ENCODE results near the gene NR0B2.

Gene NR0B2

DNA sequence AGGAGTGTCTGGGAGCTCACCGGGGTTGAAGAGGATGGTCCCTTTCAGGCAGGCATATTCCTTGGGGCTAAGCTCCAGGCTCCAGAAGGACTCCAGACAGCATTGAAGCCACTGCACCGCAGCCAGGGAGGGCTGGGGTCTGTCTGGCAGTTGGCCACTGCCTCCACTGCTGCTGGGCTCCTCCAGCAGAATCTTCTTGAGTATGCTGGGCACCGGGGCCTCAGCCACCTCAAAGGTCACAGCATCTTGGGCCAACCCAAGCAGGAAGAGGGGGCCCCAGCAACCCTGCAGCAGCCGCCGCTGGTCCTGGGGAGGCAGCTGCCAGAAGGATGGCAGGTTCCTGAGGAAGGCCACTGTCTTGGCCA, 404 bp downstream of the NR0B2 start:
- H3K36me3 Mint-ChIP-seq: no peaks in the 10 kb centered on the region
- no peak overlapping the region for H3K4me3 Mint-ChIP-seq
- no peak overlapping the region for H3K27ac Mint-ChIP-seq
- no peaks in the 10 kb centered on the region for H3K9me3 Mint-ChIP-seq (ENCODE audit: low read depth)
- H3K27me3 Mint-ChIP-seq: peaks cover 4% of the 10 kb centered on the region
- H3K4me1 Mint-ChIP-seq (ENCODE audit: low read depth): no peaks in the 10 kb centered on the region

- Mint-ChIP-seq H3K36me3 (no peaks in the 10 kb centered on the region), H3K27ac (no peak overlapping the region), H3K9me3 (ENCODE audit: low read depth) (no peaks in the 10 kb centered on the region), H3K4me1 (ENCODE audit: low read depth) (no peaks in the 10 kb centered on the region), H3K4me3 (no peak overlapping the region), H3K27me3 (peaks cover 4% of the 10 kb centered on the region)
These were observed 1.7 kb downstream of the NR0B2 start for GRCh38 chr1:26912147-26912490.

- Mint-ChIP-seq H3K36me3 (no peaks in the 10 kb centered on the region), H3K4me3 (no peak overlapping the region), H3K4me1 (ENCODE audit: low read depth) (no peaks in the 10 kb centered on the region), H3K27ac (no peak overlapping the region), H3K27me3 (peaks cover 4% of the 10 kb centered on the region), H3K9me3 (ENCODE audit: low read depth) (no peaks in the 10 kb centered on the region)
These were observed 2.2 kb downstream of the NR0B2 start for GRCh38 chr1:26911399-26912146.

DNA sequence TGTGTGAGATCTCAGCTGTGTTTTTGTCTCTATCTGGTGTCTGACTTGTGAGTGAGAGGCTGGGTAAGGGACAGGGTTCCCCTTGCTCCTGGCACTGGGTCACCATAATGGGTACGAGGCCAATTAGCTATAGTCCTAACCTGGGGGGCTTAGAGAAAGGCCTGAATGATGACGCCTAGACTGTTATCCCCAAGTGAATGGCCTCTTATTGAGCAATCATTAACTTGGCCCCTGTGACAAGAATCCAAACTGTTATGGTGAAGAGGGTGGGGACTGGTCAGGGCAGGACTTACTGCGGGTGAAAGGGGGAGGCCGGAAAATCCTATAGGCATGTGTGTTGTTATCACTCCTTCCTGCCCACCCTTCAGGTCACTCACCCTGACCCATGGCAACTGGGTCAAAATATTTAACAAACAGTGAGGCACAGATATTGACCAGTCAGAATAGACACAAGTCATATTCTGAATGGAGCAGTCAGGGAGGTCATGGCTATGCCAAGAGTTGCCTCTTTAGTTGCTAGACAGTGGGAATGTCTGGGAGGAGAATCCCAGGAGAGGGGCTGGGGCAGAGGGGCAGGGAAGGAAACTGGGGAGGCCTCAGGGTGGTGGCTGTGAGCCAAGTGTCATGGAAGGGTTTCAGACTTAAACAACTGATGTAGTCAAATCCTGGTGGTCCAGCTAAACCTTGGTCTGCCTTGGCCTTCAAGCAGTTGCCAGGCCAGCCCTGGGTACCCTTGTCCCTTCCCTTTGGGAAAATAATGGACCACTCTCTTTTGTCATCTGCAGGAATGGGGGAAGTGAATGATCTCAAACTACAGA, 3.2 kb downstream of the NR0B2 start:
- Mint-ChIP-seq H3K4me3 (no peak overlapping the region), H3K36me3 (no peaks in the 10 kb centered on the region), H3K27me3 (peaks cover 4% of the 10 kb centered on the region), H3K4me1 (ENCODE audit: low read depth) (no peaks in the 10 kb centered on the region), H3K27ac (no peak overlapping the region), H3K9me3 (ENCODE audit: low read depth) (no peaks in the 10 kb centered on the region)

DNA sequence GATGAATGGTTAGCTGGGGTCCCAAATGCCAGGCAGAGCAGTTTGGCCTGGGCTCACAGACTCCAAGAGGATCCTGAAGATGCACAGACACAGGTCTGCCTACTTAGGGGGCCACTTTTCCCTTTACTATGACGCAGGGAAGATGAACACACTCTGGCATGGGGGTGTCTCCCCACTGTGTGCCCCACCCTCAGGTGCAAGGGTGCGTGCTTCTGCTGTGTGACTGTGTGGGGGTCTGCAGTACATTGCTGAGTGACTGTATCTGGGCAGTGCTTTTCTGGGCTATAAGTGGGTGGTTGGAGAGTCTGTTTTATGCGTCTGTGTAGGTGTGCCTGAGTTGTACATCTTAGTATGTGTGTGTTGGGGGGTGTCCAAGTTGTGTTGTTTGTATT, 3.8 kb downstream of the NR0B2 start:
- H3K4me1 Mint-ChIP-seq (ENCODE audit: low read depth): no peaks in the 10 kb centered on the region
- H3K27me3 Mint-ChIP-seq: peaks cover 4% of the 10 kb centered on the region
- H3K4me3 Mint-ChIP-seq: no peak overlapping the region
- no peaks in the 10 kb centered on the region for H3K36me3 Mint-ChIP-seq
- no peaks in the 10 kb centered on the region for H3K9me3 Mint-ChIP-seq (ENCODE audit: low read depth)
- no peak overlapping the region for H3K27ac Mint-ChIP-seq

GRCh38 chr1:26907071-26907917, 6.5 kb downstream of the NR0B2 start:
- Mint-ChIP-seq H3K4me3 (no peak overlapping the region), H3K9me3 (ENCODE audit: low read depth) (no peaks in the 10 kb centered on the region), H3K27me3 (peaks cover 4% of the 10 kb centered on the region)

DNA sequence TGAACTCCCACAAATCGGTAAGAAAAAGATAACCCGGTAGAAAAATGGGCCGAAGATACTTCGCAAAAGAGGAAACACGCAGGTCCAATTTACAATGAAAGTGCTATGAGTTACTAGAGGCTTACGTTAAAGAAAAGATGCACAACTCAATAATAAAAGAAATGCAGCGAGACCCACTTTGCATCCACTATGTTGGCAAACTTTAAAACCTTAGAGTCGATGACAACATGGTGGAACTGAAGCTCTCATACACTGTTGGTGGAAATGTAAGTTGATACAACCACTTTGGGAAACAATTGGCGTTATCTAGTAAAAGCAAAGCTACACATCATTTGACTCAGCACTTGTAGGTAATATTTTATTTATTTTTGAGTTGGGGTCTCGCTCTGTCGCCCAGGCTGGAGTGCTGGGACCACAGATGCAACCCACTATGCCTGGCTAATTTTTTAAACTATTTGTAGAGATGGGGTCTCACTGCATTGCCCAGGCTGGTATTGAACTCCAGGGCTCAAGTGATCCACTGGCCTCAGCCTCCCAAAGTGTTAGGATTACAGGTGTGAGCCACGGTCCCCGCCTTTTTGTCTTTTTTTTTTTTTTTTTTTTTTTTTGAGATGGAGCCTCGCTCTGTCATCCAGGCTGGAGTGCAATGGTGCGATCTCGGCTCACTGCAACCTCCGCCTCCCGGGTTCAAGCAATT, 12.8 kb downstream of the NR0B2 start:
- Mint-ChIP-seq H3K27me3 (no peaks in the 10 kb centered on the region), H3K9me3 (ENCODE audit: low read depth) (no peaks in the 10 kb centered on the region), H3K4me3 (peak overlapping the region; percentile 91), H3K27ac (peak overlapping the region; percentile 99), H3K4me1 (ENCODE audit: low read depth) (peaks cover 30% of the 10 kb centered on the region), H3K36me3 (peaks cover 4% of the 10 kb centered on the region)

More at GRCh38 chr1:26907071-26907917, 6.5 kb downstream of the NR0B2 start:
- H3K4me1 Mint-ChIP-seq (ENCODE audit: low read depth): no peaks in the 10 kb centered on the region
- no peaks in the 10 kb centered on the region for H3K36me3 Mint-ChIP-seq
- no peak overlapping the region for H3K27ac Mint-ChIP-seq

GRCh38 chr1:26900001-26900814, 13.6 kb downstream of the NR0B2 start, which contains the start of gene GPATCH3:
GPATCH3 (minus strand) TSS chr1:26900467; CDS start chr1:26900442, 25 bp downstream.
- Mint-ChIP-seq H3K27me3 (no peaks in the 10 kb centered on the region), H3K36me3 (peaks cover 4% of the 10 kb centered on the region), H3K4me1 (ENCODE audit: low read depth) (peaks cover 31% of the 10 kb centered on the region), H3K9me3 (ENCODE audit: low read depth) (no peaks in the 10 kb centered on the region), H3K4me3 (peak within 1 kb of the TSS; percentile 91), H3K27ac (peak within 1 kb of the TSS; percentile 99)

GRCh38 chr1:26897351-26897750, 16.4 kb downstream of the NR0B2 start:
- H3K9me3 Mint-ChIP-seq (ENCODE audit: low read depth): no peaks in the 10 kb centered on the region
- H3K4me3 Mint-ChIP-seq: no peak overlapping the region
- no peak overlapping the region for H3K27ac Mint-ChIP-seq
- peaks cover 6% of the 10 kb centered on the region for H3K36me3 Mint-ChIP-seq
- H3K4me1 Mint-ChIP-seq (ENCODE audit: low read depth): peaks cover 31% of the 10 kb centered on the region
- no peaks in the 10 kb centered on the region for H3K27me3 Mint-ChIP-seq

DNA sequence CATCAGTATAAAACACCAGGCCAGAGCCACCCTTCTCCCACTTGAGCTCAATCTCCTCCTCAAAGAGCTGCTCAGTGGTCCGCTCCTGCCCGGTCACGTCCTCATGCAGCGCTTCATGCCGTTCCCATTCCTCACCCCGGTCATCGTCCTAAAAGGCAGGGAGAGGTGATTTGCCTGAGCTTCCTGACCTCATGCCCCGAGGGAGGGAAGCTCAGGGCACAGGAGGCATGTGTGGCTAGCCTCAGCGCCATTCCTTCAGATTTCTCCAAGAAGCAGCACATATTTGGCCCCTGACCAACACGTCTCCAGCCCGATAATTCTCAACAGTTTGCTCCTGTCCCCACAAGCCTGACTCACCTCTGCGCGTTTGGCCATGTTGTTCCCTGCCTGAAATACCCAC, 19.5 kb downstream of the NR0B2 start:
- no peak overlapping the region for H3K4me3 Mint-ChIP-seq
- H3K9me3 Mint-ChIP-seq (ENCODE audit: low read depth): no peaks in the 10 kb centered on the region
- no peak overlapping the region for H3K27ac Mint-ChIP-seq
- H3K27me3 Mint-ChIP-seq: no peaks in the 10 kb centered on the region
- H3K36me3 Mint-ChIP-seq: peaks cover 9% of the 10 kb centered on the region
- H3K4me1 Mint-ChIP-seq (ENCODE audit: low read depth): peaks cover 19% of the 10 kb centered on the region

DNA sequence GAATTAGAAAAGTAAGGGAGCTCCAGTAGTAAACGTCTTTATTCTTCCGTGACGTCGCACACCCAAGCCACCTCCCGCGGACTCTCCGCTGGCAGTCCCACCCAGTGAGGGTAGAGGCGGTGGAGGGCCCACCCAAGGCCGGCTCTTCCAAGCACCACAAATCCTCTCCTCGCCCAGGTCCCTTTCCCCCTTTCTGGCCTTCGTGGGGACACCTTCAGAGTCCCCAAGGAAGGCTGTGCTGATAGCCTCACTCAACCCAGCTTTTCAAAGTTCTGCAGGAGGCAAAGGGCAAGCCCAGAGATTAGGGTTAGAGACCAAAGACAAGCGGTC, 23.3 kb downstream of the NR0B2 start:
- peak overlapping the region; percentile 97 for H3K4me3 Mint-ChIP-seq
- peak overlapping the region; percentile 92 for H3K27ac Mint-ChIP-seq
- H3K9me3 Mint-ChIP-seq (ENCODE audit: low read depth): no peaks in the 10 kb centered on the region
- peaks cover 26% of the 10 kb centered on the region for H3K4me1 Mint-ChIP-seq (ENCODE audit: low read depth)
- H3K36me3 Mint-ChIP-seq: peaks cover 6% of the 10 kb centered on the region
- H3K27me3 Mint-ChIP-seq: no peaks in the 10 kb centered on the region

GRCh38 chr1:26889551-26890466, 24.0 kb downstream of the NR0B2 start, which contains the start of gene GPN2:
GPN2 (minus strand) TSS chr1:26890283; CDS start chr1:26890096, 187 bp downstream.
- Mint-ChIP-seq H3K27ac (peak within 1 kb of the TSS; percentile 92), H3K4me1 (ENCODE audit: low read depth) (peaks cover 30% of the 10 kb centered on the region), H3K4me3 (peak within 1 kb of the TSS; percentile 97), H3K9me3 (ENCODE audit: low read depth) (no peaks in the 10 kb centered on the region), H3K36me3 (peaks cover 6% of the 10 kb centered on the region), H3K27me3 (no peaks in the 10 kb centered on the region)

GRCh38 chr1:26888231-26888630, 25.5 kb downstream of the NR0B2 start:
- H3K36me3 Mint-ChIP-seq: peaks cover 4% of the 10 kb centered on the region
- no peaks in the 10 kb centered on the region for H3K27me3 Mint-ChIP-seq
- H3K4me1 Mint-ChIP-seq (ENCODE audit: low read depth): peaks cover 30% of the 10 kb centered on the region
- peak overlapping the region; percentile 92 for H3K27ac Mint-ChIP-seq
- no peaks in the 10 kb centered on the region for H3K9me3 Mint-ChIP-seq (ENCODE audit: low read depth)
- H3K4me3 Mint-ChIP-seq: peak overlapping the region; percentile 97

Data from activated naive CD8-positive, alpha-beta T cell (primary cell).